WERI-Rb-1 (cell line): Measurements from ENCODE around the gene ARID1B.

Experiments used
- DNase-seq: peaks from one replicate; pipeline ENCODE4 v3.0.0-alpha.2; 2020
- H3K27ac ChIP-seq: fragments of 250-450 bp; sonication (Bioruptor Pico); 2 replicates; pipeline ENCODE4 v1.5.1; 2020; ENCODE audit warnings: mild to moderate bottlenecking, moderate library complexity
- H3K27me3 ChIP-seq: fragments of 250-450 bp; sonication (Bioruptor Pico); 2 replicates; pipeline ENCODE4 v1.5.1; 2021; ENCODE audit warnings: mild to moderate bottlenecking, low read depth, moderate library complexity; ENCODE audit not compliant: insufficient read depth, severe bottlenecking
- H3K36me3 ChIP-seq: fragments of 250-450 bp; sonication (Bioruptor Pico); 2 replicates; pipeline ENCODE4 v1.5.1; 2020; ENCODE audit warnings: mild to moderate bottlenecking, moderate library complexity
- H3K4me3 ChIP-seq: 2 replicates; pipeline ENCODE4 v1.5.1; 2011; ENCODE audit warnings: low read depth, mild to moderate bottlenecking, control low read depth, low read length
- H3K9me3 ChIP-seq: fragments of 250-450 bp; sonication (Bioruptor Pico); 2 replicates; pipeline ENCODE4 v1.5.1; 2021; ENCODE audit warnings: mild to moderate bottlenecking, moderate library complexity; ENCODE audit not compliant: severe bottlenecking
- TF ChIP-seq, protein P1 (sequence below): IDR thresholded peaks from 2 replicates; pipeline ENCODE4 v1.5.1; 2011; ENCODE audit warnings: low read depth, mild to moderate bottlenecking, control low read depth, inconsistent platforms, low read length

The ARID1B gene

DNA sequence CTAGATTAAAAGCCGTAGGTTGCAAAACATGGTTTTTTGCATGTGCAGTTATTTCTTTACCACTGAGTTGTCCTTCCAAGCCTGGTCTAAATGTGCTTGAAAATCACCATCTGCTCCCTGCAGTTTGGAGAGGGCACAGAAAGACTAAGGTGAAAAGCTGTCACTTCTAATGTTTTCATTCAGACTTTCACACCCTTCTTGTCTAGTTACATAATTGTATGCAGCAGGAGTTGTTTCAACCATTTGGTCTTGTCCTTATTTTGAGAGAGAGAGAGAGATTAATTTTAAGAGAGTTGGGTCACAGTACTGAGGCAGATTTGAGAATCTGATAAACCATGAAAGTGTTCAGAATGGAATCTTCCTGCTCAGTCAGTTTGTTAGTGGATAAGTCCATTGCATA is 82.5 kb downstream of the ARID1B start:
- TF ChIP-seq, protein P1, sequence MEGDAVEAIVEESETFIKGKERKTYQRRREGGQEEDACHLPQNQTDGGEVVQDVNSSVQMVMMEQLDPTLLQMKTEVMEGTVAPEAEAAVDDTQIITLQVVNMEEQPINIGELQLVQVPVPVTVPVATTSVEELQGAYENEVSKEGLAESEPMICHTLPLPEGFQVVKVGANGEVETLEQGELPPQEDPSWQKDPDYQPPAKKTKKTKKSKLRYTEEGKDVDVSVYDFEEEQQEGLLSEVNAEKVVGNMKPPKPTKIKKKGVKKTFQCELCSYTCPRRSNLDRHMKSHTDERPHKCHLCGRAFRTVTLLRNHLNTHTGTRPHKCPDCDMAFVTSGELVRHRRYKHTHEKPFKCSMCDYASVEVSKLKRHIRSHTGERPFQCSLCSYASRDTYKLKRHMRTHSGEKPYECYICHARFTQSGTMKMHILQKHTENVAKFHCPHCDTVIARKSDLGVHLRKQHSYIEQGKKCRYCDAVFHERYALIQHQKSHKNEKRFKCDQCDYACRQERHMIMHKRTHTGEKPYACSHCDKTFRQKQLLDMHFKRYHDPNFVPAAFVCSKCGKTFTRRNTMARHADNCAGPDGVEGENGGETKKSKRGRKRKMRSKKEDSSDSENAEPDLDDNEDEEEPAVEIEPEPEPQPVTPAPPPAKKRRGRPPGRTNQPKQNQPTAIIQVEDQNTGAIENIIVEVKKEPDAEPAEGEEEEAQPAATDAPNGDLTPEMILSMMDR = no peak
- no peaks in the 10 kb centered on the region for H3K27me3 ChIP-seq
- H3K36me3 ChIP-seq = no peaks in the 10 kb centered on the region
- H3K9me3 ChIP-seq = no peaks in the 10 kb centered on the region
- no peak overlapping the region for H3K27ac ChIP-seq
- H3K4me3 ChIP-seq = no peak overlapping the region
- no peak for DNase-seq

DNA sequence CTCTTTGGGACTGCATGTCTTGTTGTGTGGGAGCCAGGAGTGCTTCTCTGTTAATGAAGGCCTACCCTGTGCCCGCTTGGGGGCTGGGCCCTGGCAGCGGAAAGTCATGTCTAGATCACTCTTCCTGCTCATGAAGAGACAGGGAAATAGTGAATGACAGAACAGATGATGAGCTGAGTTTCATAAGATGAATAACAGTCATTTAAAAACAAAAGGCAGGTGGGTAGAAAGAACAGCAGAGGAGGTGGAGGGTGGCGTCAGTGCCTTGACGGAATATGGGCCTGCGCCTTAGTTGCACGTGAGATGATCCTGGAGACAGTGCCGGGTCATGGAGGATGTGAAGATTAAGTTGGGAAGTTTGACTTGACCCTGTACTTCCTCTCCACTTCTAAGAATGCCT is 85.5 kb downstream of the ARID1B start:
- H3K27ac ChIP-seq = no peak overlapping the region
- no peak overlapping the region for H3K4me3 ChIP-seq
- H3K27me3 ChIP-seq = no peaks in the 10 kb centered on the region
- no peak for DNase-seq
- H3K9me3 ChIP-seq = no peaks in the 10 kb centered on the region
- TF ChIP-seq, protein P1 = no peak
- no peaks in the 10 kb centered on the region for H3K36me3 ChIP-seq

DNA sequence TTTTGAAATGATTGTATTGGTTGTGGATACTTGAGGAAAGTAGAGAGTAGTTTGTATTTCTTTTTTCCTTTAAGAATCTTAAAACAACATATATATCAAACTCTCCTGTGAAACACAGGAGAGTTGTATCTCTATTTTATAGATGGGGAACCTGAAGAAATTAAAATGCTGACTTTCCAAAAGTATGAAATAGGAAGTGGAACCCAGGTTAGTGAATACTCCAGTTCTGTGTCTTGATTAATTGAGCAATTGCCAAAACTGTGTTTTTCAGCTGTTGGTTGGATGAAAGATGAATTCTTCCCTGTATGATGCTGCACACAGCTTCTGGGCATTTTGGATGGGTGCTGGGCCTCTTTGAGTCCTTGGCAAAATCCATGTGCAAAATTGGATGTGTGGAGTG is 86.3 kb downstream of the ARID1B start:
- H3K9me3 ChIP-seq = no peaks in the 10 kb centered on the region
- DNase-seq = no peak
- no peaks in the 10 kb centered on the region for H3K27me3 ChIP-seq
- H3K27ac ChIP-seq = no peak overlapping the region
- H3K36me3 ChIP-seq = no peaks in the 10 kb centered on the region
- no peak overlapping the region for H3K4me3 ChIP-seq
- TF ChIP-seq, protein P1 = no peak

DNA sequence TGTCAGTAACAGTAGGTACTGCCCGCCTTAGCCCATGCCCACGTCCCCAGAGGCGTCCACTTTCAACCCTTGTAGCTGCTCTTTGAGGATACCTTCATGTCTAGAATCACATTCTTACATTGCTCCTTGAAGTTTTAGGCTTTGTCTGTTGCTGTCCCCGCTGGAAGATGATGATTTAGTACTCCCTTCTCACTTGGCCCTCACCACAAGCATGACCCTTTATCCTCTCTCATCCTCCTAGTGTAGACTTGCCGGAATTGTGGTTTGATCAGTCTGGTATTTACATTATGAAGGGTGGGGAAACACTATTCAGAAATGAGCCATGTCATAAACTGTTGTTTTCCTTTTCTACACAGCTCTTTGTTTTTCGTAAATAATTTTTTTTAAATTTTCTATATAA is 87.4 kb downstream of the ARID1B start:
- TF ChIP-seq, protein P1 = no peak
- DNase-seq = no peak
- no peak overlapping the region for H3K4me3 ChIP-seq

DNA sequence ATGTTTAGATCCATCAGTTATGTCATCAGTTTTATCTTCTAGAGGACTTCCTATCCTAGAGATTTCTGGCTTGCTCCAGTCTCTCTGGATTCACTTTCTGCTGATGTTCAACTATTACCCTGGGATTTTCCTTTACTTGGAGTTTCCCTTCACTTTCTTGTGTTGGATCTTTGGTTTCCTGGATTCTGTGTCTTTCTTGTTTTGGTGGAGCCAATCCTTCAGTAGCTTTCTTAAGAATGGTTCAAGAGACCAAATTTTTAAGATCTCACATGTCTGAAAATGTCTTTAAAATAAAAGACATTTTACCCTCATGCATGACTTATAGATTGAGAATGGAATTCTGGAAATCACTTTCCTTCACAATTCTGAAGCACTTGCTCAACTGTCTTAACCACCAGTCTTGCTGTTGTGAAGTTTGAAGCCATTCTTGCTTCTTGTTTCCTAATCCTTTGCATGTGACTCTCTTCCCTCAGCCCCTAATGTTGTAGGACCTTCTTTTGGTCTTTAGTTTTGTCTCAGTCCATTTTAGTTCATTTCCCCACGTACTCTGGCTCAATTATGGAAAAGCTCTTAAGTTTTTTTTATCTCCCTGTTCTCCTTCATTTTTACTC is 87.9 kb downstream of the ARID1B start:
- TF ChIP-seq, protein P1 = no peak
- H3K36me3 ChIP-seq = no peaks in the 10 kb centered on the region
- DNase-seq = no peak
- H3K27ac ChIP-seq = no peak overlapping the region
- H3K27me3 ChIP-seq = no peaks in the 10 kb centered on the region
- no peak overlapping the region for H3K4me3 ChIP-seq
- no peaks in the 10 kb centered on the region for H3K9me3 ChIP-seq

More for the DNA sequence above, 87.4 kb downstream of the ARID1B start:
- Histone ChIP-seq H3K27ac (no peak overlapping the region), H3K27me3 (no peaks in the 10 kb centered on the region), H3K9me3 (no peaks in the 10 kb centered on the region), H3K36me3 (no peaks in the 10 kb centered on the region)

DNA sequence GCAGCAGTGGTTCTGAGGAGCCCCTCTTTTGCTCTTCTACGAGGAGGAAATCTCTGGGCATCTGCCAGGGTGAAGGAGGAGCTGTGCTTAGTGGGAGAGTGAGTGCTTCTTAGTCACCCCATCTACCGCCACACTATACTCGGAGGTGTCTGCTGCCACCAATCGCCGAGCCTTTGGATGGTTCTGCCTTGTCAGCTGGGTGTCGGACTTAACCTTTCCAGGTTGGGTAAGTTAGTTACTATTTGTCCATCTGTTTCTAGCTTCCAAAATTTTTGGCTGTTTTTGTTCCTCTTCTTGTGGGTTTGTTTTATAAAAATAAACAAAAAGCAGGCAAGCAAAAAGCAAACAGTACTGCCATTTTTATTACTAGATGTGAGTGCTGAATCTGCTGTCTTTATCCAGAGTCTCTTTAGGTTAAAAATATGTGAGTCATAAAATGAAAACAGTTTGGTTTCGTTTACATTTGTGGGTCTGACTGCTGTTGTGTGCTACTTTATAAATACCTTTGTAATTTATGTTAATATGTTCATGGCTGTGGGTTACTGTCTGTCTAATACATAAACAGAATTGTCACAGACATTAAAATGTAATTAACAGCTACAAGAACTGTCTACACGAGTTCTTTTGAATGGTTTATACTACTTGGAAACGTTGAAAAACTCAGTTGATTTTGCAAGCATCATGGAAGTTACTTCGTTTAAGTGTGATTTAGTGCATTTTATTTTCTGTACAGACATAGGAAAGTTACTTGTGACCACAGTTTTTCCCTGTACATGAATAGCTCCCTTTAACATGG is 89.2 kb downstream of the ARID1B start:
- TF ChIP-seq, protein P1 = no peak
- Histone ChIP-seq H3K27me3 (no peaks in the 10 kb centered on the region), H3K27ac (no peak overlapping the region), H3K4me3 (no peak overlapping the region), H3K36me3 (no peaks in the 10 kb centered on the region), H3K9me3 (no peaks in the 10 kb centered on the region)
- no peak for DNase-seq
